DMS114 treated with DMSO at 0.1 percent for 48 hours (cell line): ENCODE results near the gene NSMF.
"Not testable (repeated sequence)": the region's sequence is repeated elsewhere in the genome, so short reads cannot be mapped to it uniquely, and the experiment has no call there.

Experiments used
- DNase-seq: peaks from one replicate; lab custom pipeline; 2025; ENCODE audit not compliant: unreplicated experiment; lab: John Stamatoyannopoulos, UW

Gene NSMF

GRCh38 chr9:137416006-137416562, 43.0 kb downstream of the NSMF start:
- no peak for DNase-seq

GRCh38 chr9:137415451-137415850, 43.7 kb downstream of the NSMF start:
- no peak for DNase-seq

- no peak for DNase-seq
Measured at GRCh38 chr9:137412431-137412830, 46.7 kb downstream of the NSMF start.

GRCh38 chr9:137411645-137412380, 47.3 kb downstream of the NSMF start:
- no peak for DNase-seq

- no peak for DNase-seq
Measured at GRCh38 chr9:137411260-137411644, 47.9 kb downstream of the NSMF start.

GRCh38 chr9:137410891-137411249, 48.3 kb downstream of the NSMF start:
- no peak for DNase-seq

- not testable (repeated sequence) for DNase-seq
Measured at GRCh38 chr9:137410236-137410890, 48.8 kb downstream of the NSMF start.

- DNase-seq = no peak
Measured at GRCh38 chr9:137409515-137409914, 49.6 kb downstream of the NSMF start.

- no peak for DNase-seq
Measured at GRCh38 chr9:137408651-137409405, 50.3 kb downstream of the NSMF start.

GRCh38 chr9:137407590-137408300, 51.4 kb downstream of the NSMF start:
- DNase-seq = no peak

- DNase-seq = no peak
Measured at GRCh38 chr9:137406876-137407589, 52.1 kb downstream of the NSMF start.

GRCh38 chr9:137406085-137406760, 52.9 kb downstream of the NSMF start:
- DNase-seq = no peak

- no peak for DNase-seq
Measured at GRCh38 chr9:137405677-137406081, 53.5 kb downstream of the NSMF start.

GRCh38 chr9:137404961-137405567, 54.1 kb downstream of the NSMF start:
- no peak for DNase-seq

- no peak for DNase-seq
Measured at GRCh38 chr9:137403269-137403668, 55.9 kb downstream of the NSMF start.

- DNase-seq = no peak
Measured at GRCh38 chr9:137402746-137403145, 56.4 kb downstream of the NSMF start.

- no peak for DNase-seq
Measured at GRCh38 chr9:137398561-137399468, 60.3 kb downstream of the NSMF start.

- no peak for DNase-seq
Measured at GRCh38 chr9:137397675-137398423, 61.3 kb downstream of the NSMF start.
